HG02870 (cell line): Measurements from ENCODE around the gene MXI1.
A peak's percentile ranks its signal among the peaks of the same experiment; 100 is the strongest.

Source experiments
- ATAC-seq: cut with Tn5 transposase; IDR thresholded peaks from one replicate; pipeline ENCODE4 v1.9.1; 2021; ENCODE audit warnings: mild to moderate bottlenecking, moderate library complexity; ENCODE audit not compliant: unreplicated experiment

The MXI1 gene

DNA sequence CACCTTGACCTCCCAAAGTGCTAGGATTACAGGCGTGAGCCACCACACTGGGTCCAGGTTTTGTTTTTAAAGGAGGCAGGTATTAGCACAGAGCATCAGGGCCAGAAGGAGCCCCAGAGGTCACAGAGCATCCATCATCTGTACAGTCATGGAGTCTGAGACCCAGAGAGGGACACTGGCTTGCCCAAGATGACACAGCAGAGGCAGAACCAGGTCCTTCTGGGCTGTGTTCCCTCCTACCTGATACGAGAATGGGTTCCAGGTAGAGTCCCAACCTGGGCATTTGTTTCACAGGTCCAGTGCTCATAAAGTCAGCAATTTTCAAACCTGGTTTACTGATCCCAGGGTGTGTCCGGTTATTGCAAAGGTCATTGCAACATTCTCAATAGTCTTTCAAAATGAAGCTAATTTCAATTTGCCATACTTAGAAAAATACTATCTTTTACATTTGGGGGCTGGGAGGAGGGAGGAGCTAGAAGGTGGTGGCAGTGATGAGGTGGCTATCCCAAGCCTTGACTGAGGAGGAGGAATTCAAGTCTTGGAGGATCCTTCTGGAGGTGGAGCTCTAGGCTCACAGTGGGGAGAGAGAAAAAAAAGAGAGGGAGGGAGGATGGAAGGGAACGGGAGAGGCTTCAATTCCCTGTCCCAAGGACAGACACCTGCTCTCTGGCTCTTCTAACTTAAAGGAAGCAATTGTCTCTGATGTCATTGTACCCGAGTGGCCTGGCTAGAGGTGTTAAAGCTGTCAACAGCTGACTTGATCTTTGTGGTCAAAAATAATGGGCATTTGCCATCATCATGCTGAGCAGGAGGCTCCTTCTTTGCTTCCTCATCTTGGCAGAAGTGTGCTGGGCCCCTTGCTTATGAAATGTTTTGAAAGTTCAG, 8.1 kb downstream of the MXI1 start:
- ATAC-seq, result no peak

DNA sequence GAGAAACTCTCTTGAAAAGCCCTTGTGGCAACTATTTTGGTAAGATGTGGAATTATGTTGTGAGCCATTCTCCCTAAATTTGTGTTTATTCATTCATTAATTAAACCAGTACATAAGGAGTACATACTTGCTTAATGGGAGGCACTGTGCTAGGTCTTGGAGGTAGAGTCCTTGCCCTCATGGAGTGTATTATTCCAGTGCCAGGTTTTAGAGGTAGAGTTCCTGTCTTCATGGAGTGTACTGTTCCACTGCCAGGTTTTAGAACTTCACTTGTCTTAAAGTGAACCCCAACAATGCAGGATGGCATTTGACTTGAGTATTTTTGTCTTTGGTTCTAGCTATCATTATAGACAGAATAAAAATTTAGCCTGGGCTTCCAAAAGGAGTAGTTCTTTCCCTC, 8.8 kb downstream of the MXI1 start:
- ATAC-seq, result no peak

DNA sequence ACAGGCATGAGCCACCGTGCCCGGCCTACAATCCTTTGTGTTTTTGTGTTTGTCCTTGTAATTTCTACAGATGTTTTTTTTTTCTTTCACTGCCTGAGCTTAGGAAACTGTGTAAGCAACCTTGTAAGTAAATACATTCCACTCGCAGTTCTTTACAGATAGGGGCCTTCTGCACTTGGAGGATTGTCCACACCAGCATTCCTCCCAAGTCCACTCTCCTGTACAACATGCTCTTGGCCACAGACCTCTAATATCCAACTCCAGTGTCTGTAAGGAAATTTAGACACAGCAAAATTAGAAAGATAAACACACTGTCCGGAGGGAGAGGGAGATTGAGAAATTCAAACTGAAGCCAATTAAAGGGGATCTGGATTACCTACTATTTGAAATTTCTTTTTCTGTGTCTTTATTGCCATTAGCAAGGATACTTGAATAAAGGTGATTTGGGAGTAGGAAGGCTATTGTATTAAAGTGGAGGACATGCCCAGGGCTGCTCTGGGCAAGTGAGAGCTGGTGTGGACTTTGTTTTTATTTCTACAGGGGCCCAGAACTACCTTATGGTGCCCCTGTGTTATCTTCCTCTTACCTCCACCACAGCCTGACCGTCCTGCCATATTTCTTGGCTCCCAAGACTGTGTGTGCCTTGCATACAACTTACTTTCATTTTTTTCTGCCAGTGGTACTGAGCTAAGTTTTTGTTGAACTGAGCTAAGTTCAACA, 9.7 kb downstream of the MXI1 start:
- no peak for ATAC-seq

DNA sequence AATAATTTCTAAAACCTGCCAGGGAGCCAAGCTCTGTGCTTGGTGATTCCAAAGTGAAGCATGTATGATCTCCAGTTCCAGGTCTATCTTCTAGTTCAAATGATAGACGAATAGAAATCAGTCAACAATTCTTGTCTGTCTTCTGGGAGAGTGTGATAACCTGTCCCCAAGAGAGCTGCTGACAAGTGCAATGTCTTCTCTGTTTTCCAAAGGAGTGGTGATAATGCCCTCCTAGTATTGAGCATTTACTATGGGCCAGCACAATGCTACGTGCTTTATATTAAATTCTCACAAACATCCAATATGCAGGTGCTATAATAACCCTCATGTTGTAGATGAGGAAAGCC, 10.2 kb downstream of the MXI1 start:
- no peak for ATAC-seq

DNA sequence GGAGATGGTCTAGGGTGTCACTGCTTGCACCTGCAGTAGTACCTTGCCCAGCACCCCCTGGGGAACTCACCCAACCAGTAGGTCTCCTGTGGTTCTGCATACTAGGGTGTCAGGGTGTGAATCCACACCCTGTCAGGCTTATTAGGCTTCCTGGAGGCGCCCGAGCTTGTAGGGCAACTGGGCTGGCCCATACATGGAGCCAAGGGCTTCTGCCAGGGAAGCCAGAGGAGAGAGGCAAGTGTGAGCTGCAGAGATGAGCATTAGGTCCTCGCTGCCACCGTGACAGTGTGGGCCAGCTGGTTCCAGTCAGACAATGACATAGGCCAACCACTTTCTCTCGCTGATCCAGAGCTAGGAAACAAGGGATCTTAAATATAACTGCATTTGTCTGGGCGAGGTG, 11.2 kb downstream of the MXI1 start:
- no peak for ATAC-seq

DNA sequence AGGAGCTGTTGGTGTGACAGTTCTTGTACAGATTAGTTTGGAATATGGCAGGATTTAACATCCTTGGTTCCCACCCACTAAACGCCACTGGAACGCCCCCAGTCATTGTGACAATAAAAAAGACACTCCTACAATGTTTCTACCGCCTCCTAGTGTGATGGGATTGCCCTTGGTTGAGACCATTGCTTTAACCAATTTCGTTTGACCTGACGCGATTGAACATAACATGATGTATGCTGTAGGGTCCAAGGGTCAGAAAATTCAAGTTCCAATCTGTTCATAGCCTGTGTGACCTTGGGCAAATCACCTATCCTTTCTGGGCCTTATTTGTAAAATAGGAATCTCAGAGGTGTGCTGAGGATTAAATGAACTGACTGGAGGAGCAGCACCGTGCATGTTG, 12.5 kb downstream of the MXI1 start:
- ATAC-seq, result no peak

DNA sequence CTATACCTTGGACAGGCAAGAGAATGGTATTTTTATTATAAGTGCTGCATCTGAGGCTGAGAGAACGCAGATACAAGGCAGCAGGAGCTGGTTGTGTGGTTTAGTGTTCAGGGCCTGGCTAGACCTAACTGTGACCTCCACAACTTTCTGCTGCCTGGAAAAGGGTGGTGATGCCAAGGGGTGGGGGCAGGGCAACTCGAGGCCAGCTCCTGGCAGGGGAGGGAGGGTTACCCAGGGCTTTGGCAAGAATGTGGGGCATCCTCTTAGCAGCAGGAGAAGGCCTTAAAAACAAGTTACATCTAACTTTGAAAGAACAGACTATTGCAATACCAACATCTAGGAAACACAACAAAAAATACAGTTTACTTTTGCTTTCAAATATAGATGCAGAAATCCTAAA, 13.0 kb downstream of the MXI1 start:
- ATAC-seq, result no peak

DNA sequence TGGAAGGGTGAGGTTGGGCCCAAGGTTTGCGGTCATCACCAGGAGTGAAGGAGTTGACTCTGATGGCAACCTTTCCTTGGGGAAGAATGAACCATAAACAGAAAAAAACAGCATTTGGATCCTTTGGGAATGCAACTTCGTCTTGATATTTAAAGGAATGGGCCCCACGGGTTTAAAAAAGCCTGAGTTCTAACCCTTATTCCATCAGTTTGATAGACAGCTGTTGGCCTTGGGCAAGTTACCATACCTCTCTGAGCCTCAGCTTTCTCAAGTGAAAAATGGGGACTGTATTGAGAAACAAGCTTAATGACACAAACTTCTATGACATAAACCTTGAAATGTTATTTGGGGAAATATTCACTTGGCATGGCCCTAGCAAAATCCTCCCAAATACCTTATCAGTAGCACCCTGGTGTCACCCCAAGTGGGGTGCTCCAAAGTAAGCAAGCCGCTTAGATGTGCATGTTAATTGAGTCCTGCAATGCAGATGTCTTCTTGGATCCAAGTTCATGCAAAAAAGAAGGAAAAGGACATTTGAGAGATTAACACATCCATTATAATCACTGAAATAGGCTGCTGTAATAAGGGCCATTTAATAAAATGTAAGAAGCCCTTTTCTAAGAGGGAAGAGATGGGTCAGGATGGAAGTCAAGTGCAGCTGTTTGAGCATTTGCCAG, 13.8 kb downstream of the MXI1 start:
- ATAC-seq, result no peak

DNA sequence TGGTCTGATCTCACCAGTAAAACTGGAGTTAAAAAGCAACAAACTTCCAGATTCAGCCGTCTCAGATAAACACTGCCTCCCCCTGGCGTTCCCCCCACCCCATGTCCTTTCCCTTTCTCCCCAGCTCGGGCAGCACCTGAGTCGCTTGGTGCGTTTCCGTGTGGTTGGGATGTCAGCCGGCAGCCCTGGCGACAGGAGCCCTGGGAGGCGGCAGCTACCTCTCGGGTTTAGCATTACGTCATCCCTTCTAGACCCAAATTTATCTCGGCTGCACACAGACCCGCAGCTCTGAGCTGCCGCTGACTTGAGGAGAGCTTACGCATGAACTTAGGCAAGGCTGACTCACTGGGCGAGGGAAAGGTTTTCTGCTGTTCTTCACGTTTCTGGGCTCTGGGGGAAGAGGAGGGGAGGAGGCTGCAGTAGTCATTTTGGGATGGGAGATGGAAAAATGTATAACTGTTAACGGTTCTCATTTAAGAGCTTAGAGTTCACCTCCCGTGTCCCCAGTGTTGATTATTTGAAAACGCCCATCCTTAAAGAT, 14.4 kb downstream of the MXI1 start:
- ATAC-seq, result peak; percentile 60

DNA sequence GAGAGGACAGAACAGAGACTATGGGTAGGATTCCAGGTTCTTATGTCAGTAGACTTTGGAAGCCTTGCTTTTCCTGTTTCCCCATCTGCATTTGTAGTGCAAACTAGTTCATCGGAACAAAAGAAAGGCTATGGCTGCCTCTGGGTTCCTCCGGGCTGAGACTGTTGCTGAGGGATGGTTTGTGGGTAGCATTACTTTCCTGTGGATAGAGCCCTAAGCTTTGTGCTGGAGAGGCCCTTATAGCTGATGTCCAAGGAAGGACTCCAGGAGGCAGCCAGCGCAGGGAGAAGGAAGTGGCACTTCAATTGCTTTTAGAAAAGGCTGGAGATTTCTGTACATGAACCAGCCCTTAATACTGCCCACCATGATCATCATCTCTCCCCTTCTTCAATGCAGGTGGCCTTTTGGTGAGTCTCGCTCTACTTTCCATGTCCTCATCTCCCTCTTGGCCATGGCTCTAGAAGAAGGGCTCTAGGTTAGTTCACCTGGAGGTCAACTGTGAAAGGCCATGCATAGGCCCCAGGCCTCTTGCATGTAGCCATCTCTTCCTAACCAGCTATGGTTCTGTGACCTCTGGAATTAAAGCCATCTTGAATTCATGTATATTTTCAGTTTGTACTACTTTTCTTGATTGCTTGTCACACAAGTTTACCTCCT, 15.4 kb downstream of the MXI1 start:
- ATAC-seq, result no peak

DNA sequence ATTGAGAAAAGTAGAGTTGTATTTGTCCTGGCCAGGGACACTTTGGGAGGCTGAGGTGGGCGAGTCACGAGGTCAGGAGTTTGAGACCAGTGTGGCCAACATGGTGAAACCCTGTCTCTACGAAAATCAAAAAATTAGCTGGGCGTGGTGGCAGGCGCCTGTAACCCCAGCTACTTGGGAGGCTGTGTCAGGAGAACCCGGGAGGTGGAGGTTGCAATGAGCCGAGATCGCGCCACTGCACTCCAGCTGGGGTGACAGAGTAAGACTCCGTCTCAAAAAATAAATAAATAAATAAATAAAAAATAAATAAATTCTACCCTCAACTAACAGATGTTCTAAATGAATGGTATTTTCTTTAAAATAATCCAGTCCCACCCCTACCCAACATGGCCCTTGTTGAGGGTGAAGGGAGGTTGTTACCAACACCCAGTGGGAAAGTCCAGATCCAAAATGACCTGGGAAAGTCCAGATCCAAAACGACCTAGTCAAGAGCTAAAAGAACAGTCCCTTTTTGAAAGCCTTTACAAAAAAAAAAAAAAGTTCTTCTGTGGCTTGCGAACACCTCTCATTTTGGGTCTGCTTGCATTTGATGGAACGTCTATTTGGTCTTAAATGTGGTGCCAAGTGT, 16.0 kb downstream of the MXI1 start:
- no peak for ATAC-seq

DNA sequence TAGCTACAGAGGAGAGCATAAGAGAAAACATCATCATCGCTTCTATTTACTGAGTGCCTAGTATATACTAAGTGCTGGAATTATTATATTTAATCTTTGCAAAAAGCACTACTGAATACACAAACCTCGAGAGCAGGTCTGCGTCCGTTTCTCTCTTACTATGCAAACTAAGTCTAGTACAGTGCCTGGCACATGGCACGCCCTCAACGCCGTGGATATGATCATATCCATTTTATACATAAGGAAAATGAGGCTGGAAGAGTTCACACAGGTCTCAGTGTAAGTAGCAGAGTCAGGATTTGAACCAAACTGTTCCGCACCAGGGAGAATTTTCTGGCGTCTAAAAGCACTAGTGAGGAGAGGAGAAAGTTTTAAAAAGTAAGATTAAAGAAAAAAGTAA, 17.6 kb downstream of the MXI1 start:
- ATAC-seq, result no peak

DNA sequence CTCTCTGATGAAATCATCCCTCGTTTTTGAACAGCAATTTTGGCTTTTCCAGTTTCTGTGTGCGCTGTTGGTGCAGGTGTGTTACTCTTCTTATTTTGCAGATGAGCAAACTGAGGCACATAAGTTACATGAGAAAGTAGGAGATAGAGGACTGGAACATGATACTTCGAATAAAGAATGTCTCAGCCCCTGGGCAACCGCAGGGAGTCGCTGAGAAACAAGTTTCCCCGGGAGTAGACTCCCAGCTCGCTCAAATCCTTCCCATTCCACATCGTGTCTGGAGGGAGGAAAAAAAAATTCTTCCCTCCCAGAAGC, 18.0 kb downstream of the MXI1 start:
- peak; percentile 5 for ATAC-seq

DNA sequence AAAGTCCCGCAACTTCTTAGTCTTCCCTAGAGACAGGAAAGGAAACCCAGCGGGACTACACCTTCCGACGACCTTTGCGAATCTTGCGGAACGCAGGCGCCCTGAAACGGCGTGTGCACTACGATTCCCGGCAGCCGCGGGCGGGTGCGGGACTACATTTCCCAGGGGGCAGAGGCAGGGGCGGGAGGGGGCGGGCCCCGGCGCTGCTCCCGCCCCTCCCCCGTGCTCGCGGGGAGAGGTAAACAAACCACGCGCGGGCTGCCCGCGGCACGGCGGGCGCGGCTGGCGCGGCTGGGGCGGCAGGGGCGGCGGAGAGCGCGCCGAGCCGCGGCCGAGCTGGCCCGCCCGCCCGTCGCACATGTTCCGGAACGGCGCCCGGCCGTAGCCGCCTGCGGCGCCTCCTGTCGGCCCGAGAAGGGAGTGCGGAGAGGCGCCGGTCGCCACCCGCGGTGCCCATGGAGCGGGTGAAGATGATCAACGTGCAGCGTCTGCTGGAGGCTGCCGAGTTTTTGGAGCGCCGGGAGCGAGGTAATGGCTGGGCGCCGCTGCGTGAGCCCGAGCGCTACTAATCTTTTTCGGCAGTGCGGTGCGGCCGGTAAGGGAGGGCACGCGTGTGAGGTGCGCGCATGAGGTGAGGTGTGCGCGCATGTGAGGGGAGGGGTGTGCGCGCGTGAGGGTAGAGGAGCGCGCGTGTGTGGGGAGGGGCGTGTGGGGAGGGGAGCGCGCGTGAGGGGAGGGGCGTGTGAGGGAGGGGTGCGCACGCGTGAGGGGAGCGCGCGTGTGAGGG, 18.5 kb downstream of the MXI1 start:
- ATAC-seq, result peak; percentile 71

DNA sequence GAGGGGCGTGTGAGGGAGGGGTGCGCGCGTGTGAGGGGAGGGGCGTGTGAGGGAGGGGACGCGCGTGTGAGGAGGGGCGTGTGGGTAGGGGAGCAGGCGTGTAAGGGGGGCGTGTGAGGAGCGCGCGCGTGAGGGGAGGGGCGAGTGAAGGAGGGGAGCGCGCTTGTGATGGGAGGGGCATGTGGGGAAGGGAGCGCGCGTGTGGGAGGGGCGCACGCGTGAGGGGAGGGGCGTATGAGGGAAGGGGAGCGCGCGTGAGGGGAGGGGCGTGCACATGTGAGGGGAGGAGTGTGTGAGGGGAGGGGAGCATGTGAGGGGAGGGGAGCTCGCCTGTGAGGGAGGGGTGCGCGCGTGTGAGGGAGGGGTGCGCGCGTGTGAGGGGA, 19.1 kb downstream of the MXI1 start:
- no peak for ATAC-seq

DNA sequence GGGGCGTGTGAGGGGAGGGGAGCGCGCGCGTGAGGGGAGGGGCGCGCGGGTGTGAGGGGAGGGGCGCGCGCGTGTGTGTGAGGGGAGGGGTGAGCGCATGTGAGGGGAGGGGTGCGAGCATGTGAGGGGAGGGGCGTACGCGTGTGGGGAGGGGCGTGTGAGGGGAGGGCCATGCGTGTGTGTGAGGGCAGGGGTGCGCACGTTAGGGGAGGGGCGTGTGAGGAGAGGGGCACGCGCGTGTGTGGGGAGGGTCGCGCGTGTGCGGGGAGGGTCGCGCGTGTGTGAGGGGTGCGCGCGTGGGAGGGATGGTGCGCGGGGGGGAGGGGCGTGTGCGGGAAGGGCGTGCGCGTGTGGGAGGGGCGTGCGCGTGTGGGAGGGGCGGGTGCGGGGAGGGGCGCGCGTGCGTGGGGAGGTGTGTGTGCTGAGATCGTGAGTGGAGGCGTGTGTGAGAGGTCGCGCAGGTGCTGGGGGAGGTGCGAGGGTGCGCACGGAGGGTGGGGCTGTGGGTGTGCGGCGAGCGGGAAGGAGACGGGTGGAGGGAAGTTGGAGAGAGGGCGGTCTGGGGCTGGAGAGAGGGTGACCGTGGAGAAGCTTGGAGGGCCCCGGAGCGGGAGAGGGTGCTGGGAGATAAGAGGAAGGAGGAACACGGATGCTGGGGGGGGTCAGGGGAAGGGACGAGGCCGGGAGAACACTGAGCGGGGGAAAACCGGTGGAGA, 19.7 kb downstream of the MXI1 start:
- no peak for ATAC-seq

DNA sequence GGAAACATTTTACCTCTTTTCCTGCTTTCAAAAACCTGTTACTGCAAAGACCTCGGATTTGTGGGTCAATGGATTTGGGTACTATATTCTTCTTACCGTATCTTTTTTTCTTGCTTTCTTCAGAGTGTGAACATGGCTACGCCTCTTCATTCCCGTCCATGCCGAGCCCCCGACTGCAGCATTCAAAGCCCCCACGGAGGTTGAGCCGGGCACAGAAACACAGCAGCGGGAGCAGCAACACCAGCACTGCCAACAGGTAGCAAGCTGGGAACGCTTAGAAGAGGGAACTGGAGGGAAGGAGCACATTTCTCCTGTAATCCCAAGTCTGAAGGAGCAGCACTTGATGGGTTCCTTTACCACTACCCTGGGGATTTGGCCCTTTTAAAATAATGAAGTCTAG, 20.7 kb downstream of the MXI1 start:
- ATAC-seq, result no peak

DNA sequence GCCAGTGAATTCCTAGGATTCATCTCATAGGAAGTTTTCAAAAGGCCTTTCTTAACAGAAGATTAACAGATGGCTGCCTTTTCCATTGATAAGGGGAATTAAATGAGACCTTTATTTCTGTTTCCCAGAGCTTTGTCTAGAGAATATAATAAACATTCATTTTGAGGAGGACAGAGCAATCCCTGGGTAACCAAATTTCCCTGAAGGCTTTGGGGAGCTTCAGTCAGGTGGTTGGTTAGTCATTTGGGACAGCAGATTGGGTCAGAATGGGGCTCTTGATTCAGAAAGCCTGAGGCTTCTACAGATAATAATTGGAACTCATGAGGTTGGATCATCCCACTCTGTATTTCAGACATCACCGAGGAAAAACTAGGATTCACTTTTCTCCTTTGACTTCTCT, 21.8 kb downstream of the MXI1 start:
- no peak for ATAC-seq

DNA sequence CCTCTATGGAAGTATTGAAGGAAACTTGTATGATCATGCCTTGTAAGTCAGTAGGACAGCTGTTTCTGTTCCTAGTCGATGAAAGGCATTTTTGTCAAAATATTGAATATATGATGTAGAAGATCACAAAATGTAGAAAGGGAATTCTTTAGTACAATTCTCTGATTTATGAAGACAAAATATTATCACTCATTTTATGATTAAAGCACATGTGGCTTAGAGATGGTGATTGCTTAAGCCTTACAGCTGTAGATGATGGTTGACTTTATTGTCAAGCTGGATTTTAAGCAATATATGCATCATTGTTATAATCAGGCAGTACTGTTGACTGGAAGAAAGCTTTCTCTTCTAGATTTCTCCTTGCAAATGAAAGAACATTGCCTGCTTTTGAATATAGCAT, 26.4 kb downstream of the MXI1 start:
- no peak for ATAC-seq
